GM12873 (cell line): ENCODE data around the gene EZH1.

Experiments
- CTCF ChIP-seq: IDR thresholded peaks from 2 replicates; pipeline ENCODE4 v1.5.1; 2012; ENCODE audit warnings: low read depth, mild to moderate bottlenecking, moderate library complexity, low read length, control low read depth; ENCODE audit not compliant: insufficient read depth; ENCODE audit errors: missing control alignments

Gene EZH1

GRCh38 chr17:42778570-42778969, 33.7 kb upstream of the EZH1 start:
- TF ChIP-seq CTCF, result no peak

- peak; percentile 34 for TF ChIP-seq CTCF
These were observed 30.8 kb upstream of the EZH1 start for GRCh38 chr17:42775534-42776098.

DNA sequence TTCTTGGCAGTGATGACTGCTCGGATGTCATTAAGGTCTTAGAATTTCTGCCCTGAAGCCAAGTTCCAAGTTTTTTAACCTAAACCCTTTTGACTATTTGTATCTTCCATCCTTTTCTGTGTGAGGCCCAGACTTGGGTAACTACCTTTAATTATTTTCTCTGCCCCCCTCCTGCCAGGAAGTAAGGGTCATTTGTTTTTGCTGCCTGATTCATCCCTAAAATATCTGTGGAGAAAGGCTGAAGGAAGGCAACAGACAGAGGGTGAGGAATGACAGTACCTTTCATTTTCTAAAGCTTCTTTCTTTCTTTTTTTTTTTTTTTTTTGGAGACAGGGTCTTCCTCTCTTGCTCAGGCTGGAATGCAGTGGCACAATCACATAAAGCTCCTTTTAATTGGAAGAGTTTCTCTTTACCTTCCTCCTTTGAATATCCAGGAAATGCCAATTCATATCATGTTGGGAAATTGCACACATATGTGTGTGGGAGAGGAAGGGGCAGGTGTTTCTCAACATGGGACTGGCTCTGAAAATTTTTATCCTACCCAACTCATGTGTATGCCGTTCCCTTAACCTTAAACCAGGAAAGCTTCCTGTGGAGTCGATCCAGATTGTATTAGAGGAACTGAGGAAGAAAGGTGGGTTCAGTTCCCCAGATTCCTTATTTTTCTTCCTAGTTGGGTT, 29.4 kb upstream of the EZH1 start:
- no peak for TF ChIP-seq CTCF

DNA sequence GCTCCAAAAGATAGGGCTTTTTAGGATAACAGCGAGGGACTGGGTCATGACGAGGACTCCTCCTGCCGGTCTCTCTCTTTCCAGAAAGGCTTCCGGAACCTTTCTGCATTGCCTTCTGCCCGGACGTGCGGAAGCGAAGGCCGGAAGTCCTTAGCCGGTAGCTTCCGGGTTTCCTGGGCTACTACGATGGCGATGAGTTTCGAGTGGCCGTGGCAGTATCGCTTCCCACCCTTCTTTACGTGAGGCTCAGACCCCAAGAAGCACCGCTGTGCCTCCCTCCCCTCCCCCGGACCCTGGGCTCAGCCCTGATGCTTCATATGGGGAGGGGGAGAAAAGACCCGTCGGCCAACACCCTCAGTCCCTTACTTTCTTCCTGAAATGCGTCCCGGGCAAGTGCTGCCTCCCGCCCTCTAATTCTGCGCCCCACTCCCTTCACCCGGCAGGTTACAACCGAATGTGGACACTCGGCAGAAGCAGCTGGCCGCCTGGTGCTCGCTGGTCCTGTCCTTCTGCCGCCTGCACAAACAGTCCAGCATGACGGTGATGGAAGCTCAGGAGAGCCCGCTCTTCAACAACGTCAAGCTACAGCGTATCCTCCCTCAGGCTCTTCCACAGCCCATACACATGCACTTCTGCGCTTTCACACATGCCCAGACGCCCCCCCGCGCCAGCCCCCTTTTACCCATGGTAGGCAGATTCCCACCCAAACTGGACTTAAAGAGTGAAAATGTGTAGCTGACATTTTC, 28.6 kb upstream of the EZH1 start, which contains the start of gene VPS25:
TSS of gene VPS25 (plus strand) at position 160 of the 746 bp plus-strand sequence. CDS start at position 187, 27 bp downstream.
- peak; percentile 9 for TF ChIP-seq CTCF

DNA sequence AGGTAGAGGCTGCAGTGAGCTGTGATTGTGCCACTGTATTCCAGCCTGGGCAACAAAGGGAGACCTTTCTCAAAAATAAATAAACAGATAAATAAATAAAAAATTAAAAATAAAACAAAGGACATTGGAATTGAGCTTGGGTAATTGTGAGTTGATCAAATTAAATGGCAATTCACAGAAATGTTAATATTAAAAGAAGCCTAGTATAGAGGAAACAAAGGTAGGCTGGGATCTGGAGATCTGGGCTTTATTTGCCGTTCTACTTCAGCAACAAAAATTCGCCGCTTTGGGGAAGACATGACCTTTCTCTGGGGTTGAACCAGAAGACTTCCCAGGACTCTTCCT, 28.1 kb upstream of the EZH1 start:
- TF ChIP-seq CTCF, result no peak

GRCh38 chr17:42767512-42767911, 22.7 kb upstream of the EZH1 start:
- TF ChIP-seq CTCF, result no peak

GRCh38 chr17:42766124-42766523, 21.3 kb upstream of the EZH1 start:
- no peak for TF ChIP-seq CTCF
